GM18499 (cell line): ENCODE data around the gene TET3.
"Not testable (repeated sequence)": the region's sequence is repeated elsewhere in the genome, so short reads cannot be mapped to it uniquely, and the experiment has no call there.

ENCODE experiments used
- ATAC-seq: cut with Tn5 transposase; IDR thresholded peaks from one replicate; pipeline ENCODE4 v1.9.1; 2021; ENCODE audit warnings: moderate number of reproducible peaks; ENCODE audit not compliant: insufficient read depth, unreplicated experiment

The TET3 gene

DNA sequence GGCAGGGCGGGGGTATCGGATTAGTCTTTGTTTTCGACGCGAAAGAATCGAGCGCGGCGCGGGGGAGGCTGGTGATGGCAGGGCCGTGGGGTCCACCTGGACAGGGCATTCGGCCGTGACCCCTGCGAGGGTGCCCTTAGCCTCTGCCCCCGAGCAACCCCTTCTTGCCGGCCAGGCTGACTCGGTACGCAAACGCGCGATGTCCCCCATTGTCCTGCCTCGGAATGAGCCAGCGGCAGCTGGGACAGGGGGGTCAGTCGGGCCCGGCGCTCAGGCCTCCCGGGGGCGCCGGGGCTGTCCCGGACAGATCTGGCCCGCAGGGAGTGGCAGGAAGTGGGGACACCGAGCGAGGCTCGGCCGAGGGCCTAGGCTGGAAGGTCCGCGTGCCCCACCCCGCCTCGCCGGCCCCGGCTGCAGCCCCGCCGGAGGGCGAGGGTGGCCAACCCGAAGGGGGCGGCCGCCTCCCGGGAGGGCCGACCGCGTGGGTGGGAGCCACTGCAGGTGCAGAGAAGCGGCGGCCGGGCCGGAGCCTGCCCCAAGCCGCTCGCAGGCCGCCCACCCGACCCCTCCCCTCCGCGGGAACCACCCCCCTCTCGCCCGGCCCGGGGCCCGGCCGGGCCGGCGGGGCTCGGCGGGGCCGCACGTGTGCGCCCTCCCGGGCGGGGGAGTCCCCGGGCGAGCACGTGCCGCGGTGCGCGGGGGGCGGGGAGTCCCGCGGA lies at the start of gene TET3:
Gene TET3 (plus strand): TSS at position 708 of the 719 bp plus-strand sequence. CDS start 1,494 bp downstream, outside the sequence.
- ATAC-seq = no peak

DNA sequence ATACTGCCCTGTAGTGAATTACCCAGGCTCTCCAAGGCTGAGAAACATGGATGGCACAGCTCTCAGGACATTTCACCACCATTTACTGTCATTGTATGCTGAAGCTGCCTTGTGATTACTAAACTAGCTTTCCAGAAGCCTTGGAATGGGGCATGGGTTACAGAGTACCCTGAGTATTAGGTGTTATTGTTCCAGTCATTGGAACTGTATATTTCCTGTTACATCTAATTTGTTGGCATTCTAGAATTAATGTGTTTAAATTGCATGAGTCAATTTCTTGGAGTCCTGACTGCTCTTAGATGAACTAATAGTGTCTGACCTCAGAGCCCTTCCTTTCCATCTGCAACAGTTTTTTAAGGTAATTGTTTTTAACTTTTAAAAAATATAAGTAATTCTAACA lies 49.1 kb upstream of the TET3 start:
- ATAC-seq = no peak

DNA sequence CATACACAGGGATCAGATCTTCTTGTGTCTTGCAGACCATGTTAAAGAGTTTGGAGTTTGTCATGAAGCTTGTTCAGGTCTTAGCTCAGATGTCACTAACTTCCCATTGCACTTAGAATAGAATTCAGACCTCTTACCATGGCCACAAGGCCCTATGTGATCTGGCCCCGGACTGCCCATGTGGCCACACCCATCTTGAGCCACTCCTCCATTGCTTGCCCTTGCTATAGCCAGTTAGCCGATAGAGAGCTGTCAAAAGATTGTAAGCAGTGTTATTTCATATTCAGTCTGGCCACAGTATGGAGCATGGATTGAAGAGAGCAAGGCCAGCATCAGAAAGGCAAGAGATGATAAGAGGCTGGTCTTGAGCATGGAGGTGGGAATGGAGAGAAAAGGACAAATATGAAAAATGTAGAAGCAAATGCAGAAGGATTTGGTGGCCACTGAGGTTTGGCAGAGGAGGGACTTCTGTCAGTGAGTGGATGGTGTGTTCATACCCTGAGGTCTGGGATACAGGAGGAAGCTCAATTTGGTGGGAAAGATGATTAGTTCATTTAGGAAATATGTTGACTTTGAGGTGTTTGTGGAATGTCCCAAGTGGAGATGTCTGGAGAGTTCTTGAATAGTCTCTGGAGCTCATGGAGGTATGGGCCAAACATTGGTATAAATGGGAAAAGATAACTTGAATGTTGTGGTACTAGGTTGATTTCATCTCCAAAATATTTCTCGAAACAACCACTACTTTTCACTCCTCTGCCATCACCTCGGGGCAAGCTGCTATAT lies 47.4 kb upstream of the TET3 start:
- no peak for ATAC-seq

DNA sequence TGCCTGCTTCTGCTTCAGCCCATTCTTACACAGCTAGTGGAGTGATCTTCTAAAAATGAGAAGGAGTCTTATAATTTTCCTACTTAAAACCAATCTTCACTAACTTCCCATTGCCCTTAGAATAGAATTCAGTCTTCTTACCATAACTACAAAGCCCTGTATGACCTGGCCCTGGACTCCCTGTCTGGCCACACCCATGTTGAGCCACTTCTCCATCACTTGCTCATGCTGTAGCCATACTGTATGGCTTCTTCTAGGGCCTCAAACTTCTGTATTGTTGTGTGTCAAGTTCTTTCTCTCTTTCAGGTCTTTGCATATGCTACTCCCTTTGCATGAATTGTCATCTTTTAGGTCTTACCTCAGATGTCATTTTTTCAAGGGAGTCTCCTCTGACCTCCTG lies 46.8 kb upstream of the TET3 start:
- ATAC-seq = no peak

DNA sequence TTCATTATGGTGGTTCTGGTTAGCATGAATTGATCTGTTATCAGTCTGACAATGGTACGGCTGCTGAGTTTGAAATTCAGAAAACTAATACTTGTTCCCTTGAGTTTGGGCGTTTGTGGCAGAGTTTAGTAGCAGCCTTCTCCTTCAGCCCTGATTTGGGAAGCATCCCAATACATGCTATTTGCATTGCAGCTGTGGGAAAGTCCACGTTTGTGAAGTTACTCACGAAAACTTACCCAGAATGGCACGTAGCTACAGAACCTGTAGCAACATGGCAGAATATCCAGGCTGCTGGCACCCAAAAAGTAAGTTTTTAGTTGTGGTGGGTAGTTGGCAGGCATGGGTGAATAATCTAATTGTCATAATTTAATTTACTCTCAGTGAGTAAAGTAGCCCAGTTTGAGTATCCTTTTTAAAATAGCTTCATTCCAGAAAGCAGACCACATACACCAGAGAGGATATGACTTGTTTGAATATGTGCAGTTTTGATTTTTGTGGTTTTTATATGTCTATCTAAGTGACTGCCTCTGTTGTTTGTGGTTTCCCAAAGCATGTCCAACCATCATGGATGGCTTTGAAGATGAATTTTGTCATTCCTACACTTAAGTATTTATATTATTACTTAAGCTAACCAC lies 45.9 kb upstream of the TET3 start:
- no peak for ATAC-seq

DNA sequence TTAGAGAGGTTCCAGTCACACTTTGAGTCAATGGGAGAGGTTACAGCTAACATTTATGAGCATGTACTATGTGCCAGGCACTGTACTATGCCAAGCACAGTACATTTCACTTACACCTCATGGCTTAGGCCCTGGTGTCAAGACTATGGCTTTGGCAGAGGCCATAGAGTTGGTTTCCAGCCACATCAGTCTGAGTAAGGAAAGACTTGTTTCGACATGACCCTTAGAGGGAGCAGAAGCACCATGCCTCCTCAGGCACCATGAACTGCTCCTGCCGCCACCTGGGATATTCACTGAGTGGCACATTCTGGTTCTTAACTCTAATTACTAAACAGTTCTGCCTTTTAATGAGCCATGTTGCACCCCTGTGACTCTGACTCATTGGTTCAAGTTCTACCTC lies 45.3 kb upstream of the TET3 start:
- ATAC-seq = no peak

DNA sequence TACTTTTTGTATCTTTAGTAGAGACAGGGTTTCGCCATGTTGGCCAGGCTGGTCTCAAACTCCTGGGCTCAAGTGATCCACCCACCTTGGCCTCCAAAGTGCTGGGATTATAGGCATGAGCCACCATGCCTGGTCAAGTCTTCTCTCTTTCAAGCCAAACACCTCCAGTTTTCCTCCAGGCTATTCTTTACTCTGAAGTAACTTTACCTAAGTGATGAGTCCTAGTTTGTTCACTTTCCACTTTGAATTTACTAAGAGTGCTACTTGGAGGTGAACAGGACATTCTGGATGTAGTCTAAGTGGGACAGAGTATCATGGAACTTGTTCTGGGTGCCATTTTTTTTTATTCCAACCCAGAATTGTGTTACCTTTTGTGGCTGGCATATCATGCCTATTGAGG lies 44.6 kb upstream of the TET3 start:
- not testable (repeated sequence) for ATAC-seq

DNA sequence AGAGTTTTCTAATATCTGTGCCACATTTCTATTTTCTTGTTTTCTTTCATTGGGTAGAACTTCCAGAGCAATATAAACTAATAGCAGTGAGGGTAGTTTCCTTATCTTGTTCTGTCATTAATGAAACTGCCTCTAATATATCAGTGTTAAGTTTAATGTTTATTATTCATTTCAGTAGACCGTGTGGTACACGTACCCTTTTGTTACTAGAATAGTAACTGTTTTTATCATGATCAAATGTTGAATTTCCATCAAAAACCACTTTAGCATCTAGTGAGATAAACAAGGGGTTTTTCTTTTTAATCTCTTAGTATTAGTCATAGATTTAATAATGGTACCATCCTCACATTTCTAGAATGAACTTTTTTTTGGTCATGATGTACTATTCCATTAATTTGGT lies 42.0 kb upstream of the TET3 start:
- no peak for ATAC-seq

DNA sequence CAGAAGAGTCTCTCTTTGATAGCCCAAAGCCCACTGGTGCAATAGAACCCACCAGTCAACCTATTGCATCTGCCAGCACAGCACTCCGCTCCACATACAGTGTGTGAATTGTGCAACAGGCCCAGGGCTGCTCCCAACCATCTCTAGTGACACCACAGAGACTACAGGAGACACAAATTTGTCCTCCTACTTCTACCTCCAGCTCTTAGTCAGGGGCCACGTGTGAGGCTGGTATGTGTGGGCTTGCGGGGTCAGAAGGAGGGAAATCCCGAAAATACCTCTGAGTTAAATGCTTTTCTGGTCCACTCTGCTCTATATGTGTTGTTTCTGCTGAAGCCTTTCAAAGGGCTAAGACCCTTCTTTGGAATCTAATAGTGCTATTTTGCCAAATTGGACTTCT lies 40.0 kb upstream of the TET3 start:
- no peak for ATAC-seq

DNA sequence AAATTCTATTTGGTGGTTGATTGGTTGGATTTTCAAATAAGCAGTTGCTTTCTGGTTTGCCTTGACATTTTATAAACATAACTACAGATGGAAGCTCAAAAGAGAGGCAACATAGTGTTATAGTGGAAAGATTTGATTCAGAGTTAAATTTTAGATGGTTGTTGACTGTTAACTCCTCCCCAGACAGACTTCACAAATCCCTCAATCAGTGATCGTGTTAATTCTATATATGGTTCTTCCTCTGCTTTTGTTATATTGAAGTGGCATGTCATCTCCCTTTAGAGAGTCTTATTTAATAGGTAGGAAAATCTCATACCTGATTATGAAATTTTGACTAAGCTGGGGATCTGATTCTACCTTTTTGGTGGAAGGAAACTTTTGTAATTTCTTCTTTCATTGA lies 38.5 kb upstream of the TET3 start:
- ATAC-seq = no peak

DNA sequence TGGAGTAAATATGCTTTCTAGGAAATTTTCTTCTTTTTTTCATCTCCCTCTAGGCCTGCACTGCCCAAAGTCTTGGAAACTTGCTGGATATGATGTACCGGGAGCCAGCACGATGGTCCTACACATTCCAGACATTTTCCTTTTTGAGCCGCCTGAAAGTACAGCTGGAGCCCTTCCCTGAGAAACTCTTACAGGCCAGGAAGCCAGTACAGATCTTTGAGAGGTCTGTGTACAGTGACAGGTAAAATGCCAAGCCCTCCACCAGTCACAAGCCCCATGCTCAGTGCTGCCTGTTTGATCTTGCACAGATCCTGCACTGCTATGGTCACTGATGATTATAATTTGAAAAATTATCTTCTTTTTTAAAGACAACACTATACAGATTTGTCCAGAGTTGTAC lies 38.0 kb upstream of the TET3 start:
- ATAC-seq = no peak

DNA sequence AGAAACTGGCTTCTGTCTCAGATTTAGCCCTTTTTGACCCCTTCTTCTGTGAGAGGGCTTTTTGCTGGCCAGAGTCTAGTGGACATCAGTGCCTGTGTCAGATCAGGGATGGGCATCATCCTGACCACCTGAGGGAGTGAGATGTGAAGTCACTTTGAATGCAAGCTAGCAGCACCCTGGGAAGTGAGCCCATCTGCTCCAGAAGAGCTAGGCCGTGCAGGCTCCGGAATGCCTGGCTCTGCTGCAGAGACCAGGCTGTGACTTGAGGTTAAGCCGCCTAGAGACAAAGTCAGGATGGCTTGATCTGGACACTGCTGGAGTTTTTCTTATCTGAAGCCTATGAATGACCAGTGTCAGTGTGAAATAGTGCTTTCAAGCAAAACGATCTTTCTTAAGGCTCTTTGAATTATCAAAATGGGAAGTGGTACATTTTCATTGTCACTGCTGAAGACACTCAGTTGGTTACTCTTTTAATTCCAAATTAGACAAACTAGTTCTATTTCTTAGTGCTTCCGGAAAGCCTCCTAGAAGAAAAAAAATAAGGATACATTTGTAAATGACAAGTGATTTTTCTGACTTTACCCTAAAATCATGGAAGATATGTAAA lies 37.2 kb upstream of the TET3 start:
- no peak for ATAC-seq

DNA sequence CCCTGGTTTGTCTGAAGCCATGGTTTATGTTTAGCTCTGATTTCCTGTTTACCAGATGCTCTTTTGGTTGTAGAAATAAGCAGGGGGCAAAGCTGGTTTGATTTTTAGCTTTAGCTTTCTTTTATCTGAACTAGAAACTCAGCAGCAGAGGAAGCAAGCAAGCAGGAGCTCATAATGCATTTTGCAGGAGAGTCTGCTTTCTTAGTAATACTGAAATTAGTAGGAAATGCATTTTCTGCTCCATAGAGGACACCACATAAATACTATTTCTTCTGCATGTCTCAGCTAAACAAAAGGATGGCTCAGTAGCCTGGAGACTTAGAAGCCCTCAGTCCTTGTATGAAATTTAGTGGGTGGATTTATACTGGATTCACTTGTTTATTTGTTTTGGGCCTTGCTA lies 34.9 kb upstream of the TET3 start:
- ATAC-seq = no peak

DNA sequence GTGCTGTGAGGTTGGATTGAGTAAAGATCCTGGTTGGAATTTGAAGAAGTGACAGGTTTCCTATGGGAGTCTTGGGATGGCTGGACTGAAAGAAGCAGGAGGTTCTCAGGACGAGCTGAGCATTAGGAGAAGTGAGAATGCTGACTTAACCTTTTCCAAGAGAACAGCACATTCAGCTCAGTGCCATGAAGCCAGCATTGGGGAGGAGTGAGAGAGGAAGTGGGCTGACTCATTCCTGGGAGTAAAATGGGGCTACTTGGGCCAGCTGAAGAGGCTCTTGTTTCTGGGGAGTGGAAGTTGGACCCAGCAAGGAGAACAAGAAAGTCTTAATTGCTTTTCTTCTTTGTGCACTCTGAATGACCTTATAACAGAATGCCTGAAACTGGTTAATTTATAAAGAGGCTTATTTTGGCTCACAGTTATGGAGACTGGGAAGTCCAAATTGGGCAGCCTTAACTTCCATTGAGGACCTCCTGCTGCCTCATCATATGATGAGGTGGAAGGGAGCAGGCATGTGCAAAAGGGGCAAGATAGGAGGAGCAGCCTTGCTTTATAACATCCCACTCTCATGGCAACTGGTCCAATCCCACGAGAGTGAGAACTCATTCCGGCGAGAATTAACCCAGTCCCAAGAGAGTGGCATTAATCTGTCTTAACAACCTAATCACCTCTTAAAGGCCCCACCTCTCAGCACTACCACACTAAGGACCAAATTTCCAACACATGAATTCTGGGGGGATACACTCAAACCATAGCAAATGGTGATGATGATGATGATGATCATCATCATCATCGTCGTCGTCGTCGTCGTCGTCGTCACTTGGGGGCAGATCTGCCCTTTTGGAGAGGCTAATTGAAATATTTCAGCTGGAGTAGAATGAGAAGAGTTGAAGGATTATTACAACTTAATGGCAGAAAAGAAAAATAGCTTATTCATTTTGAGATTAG lies 31.9 kb upstream of the TET3 start:
- no peak for ATAC-seq

DNA sequence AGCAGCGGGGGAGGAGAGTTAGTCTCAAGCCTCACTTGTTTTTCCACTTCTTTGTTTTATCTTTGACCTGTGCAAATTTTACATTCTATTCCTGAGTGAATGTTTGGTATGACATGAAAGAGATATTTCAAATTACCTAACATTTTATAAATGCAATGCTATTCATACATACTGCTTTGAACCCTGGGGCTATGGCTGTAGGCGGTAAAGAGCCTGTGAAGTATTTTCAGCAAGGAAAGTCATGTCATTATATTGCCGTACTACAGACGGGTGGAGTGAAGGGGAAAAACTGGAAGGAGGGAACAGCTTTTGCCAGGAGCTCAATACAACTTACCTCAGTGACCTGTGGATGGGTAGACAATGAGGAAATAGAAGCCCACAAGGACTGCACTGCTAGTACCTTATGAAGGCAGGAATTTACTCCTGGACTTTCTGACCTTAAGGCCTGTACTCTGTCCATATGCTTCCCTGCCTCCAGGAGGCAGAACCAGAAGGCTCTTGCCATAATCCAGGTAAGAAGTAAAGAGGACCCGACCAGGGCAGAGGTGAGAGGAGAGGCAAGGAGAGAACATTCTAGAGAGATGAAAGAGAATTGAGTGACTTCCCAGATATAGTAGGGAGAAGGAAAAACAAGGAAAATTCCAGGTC lies 28.4 kb upstream of the TET3 start:
- ATAC-seq = no peak

DNA sequence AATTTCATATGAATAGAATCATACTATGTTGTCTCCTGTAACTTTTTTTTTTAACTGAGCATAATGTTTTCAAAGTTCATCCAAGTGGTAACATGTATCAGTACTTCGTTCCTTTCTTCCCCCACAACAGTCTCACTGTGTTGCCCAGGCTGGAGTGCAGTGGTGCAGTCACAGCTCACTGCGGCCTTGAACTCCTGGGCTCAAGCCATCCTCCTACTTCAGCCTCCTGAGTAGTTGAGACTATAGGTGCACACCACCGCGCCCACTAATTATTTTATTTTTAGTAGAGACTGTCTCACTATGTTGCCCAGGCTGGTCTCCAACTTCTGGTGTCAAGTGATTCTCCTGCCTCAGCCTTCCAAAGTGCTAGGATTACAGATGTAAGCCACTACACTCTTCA lies 23.4 kb upstream of the TET3 start:
- ATAC-seq = no peak

DNA sequence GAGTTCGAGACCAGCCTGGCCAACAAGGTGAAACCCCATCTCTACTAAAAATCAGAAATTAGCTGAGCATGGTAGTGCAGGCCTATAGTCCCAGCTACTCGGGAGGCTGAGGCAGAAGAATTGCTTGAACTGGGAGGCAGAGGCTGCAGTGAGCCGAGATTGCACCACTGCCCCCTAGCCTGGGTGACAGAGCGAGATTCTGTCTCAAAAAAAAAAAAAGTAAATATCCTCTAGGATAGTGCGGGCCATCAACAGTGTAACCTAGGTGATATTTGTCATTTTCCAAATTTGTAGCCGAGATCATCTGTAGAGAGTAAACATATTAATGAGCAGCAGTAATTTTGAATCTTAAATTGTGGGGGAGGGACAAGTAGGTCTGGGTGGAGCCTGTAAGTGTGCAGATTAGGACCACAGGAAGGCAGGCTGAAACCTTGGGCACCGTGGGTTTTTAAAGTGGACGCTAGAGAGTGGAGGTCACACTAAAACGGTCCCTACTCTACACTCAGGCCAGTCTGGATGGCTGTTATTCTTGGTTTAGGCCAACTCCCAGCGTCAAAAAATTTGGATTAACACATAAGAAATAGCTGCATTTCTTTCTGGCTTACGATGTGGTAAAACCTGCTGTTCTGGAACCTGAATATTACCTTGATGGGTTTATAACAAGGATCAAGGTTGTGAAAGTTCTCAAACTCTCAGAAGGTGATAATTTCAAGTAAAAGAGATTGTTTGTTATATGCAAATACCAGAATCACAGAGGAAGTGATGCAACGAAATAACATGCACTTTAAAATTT lies 22.7 kb upstream of the TET3 start:
- no peak for ATAC-seq

DNA sequence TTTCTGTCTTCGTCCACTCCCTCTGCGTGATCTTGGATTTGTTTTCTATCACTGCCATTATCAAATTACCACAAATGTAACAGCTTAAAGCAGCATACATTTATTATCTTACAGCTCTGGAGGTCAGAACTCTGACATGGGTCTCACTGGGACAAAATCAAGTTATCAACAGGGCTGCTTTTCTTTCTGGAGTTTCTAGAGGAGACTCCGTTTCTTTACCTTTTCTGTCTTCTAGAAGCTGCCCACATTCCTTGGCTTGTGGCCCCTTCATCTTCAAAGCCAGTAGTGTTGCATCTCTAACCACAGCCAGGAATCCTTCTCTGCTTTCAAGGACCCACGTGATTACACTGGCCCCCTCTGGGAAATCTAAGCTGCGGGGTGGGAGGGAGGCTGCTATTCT lies 21.9 kb upstream of the TET3 start:
- no peak for ATAC-seq
